IPS-18a (cell line): Measurements from ENCODE around the gene LRP2BP.

Source experiments
- H3K27ac ChIP-seq: one replicate; pipeline ENCODE4 v1.5.1; 2013; ENCODE audit warnings: low read length
- H3K27me3 ChIP-seq: one replicate; pipeline ENCODE4 v1.6.1; 2013; ENCODE audit warnings: mild to moderate bottlenecking, low read length; ENCODE audit not compliant: control insufficient read depth, insufficient read depth
- H3K36me3 ChIP-seq: one replicate; pipeline ENCODE4 v1.6.1; 2013; ENCODE audit warnings: low read depth, low read length; ENCODE audit not compliant: control insufficient read depth
- H3K4me1 ChIP-seq: one replicate; pipeline ENCODE4 v1.6.1; 2013; ENCODE audit warnings: low read depth, low read length; ENCODE audit not compliant: control insufficient read depth
- H3K4me3 ChIP-seq: one replicate; pipeline ENCODE4 v1.5.1; 2013; ENCODE audit warnings: low read length
- H3K9ac ChIP-seq: one replicate; pipeline ENCODE4 v1.6.1; 2013; ENCODE audit warnings: mild to moderate bottlenecking, low read length, moderate library complexity
- H3K9me3 ChIP-seq: one replicate; pipeline ENCODE4 v1.6.1; 2013; ENCODE audit warnings: low read depth, low read length; ENCODE audit not compliant: control insufficient read depth

LRP2BP gene

GRCh38 chr4:185416955-185417354 is 21.2 kb upstream of the LRP2BP start:
- H3K36me3 ChIP-seq, result peaks cover 13% of the 10 kb centered on the region
- H3K27ac ChIP-seq, result no peak overlapping the region
- H3K4me3 ChIP-seq, result no peak overlapping the region
- no peaks in the 10 kb centered on the region for H3K9me3 ChIP-seq
- no peak overlapping the region for H3K9ac ChIP-seq
- no peaks in the 10 kb centered on the region for H3K4me1 ChIP-seq
- no peaks in the 10 kb centered on the region for H3K27me3 ChIP-seq

GRCh38 chr4:185412412-185412811 is 16.7 kb upstream of the LRP2BP start:
- Histone ChIP-seq H3K9me3 (no peaks in the 10 kb centered on the region), H3K4me3 (no peak overlapping the region), H3K4me1 (no peaks in the 10 kb centered on the region), H3K36me3 (peaks cover 18% of the 10 kb centered on the region), H3K27ac (no peak overlapping the region), H3K27me3 (no peaks in the 10 kb centered on the region), H3K9ac (no peak overlapping the region)

- no peaks in the 10 kb centered on the region for H3K4me1 ChIP-seq
- H3K27me3 ChIP-seq, result no peaks in the 10 kb centered on the region
- H3K9ac ChIP-seq, result no peak overlapping the region
- H3K4me3 ChIP-seq, result no peak overlapping the region
- no peak overlapping the region for H3K27ac ChIP-seq
- H3K9me3 ChIP-seq, result no peaks in the 10 kb centered on the region
- peaks cover 18% of the 10 kb centered on the region for H3K36me3 ChIP-seq
Measured at GRCh38 chr4:185411849-185412248, 16.1 kb upstream of the LRP2BP start.

GRCh38 chr4:185408432-185408831 is 12.7 kb upstream of the LRP2BP start:
- Histone ChIP-seq H3K9ac (no peak overlapping the region), H3K36me3 (peaks cover 17% of the 10 kb centered on the region), H3K27me3 (no peaks in the 10 kb centered on the region), H3K9me3 (no peaks in the 10 kb centered on the region), H3K27ac (no peak overlapping the region), H3K4me3 (no peak overlapping the region), H3K4me1 (no peaks in the 10 kb centered on the region)

GRCh38 chr4:185405296-185405999 is 9.7 kb upstream of the LRP2BP start:
- Histone ChIP-seq H3K9me3 (no peaks in the 10 kb centered on the region), H3K27me3 (no peaks in the 10 kb centered on the region), H3K36me3 (peaks cover 28% of the 10 kb centered on the region), H3K4me1 (no peaks in the 10 kb centered on the region), H3K9ac (no peak overlapping the region), H3K27ac (no peak overlapping the region), H3K4me3 (no peak overlapping the region)

GRCh38 chr4:185404031-185404430 is 8.3 kb upstream of the LRP2BP start:
- Histone ChIP-seq H3K9ac (no peak overlapping the region), H3K4me3 (no peak overlapping the region), H3K9me3 (no peaks in the 10 kb centered on the region), H3K4me1 (no peaks in the 10 kb centered on the region), H3K27me3 (no peaks in the 10 kb centered on the region), H3K27ac (no peak overlapping the region), H3K36me3 (peaks cover 35% of the 10 kb centered on the region)

- H3K9ac ChIP-seq, result no peak overlapping the region
- H3K9me3 ChIP-seq, result no peaks in the 10 kb centered on the region
- peaks cover 20% of the 10 kb centered on the region for H3K36me3 ChIP-seq
- H3K27ac ChIP-seq, result no peak overlapping the region
- H3K4me1 ChIP-seq, result peaks cover 5% of the 10 kb centered on the region
- peaks cover 19% of the 10 kb centered on the region for H3K27me3 ChIP-seq
- no peak overlapping the region for H3K4me3 ChIP-seq
Measured at GRCh38 chr4:185399466-185399865, 3.7 kb upstream of the LRP2BP start.

- Histone ChIP-seq H3K9ac (no peak overlapping the region), H3K4me3 (no peak overlapping the region), H3K4me1 (peaks cover 5% of the 10 kb centered on the region), H3K27me3 (peaks cover 19% of the 10 kb centered on the region), H3K9me3 (no peaks in the 10 kb centered on the region), H3K36me3 (peaks cover 20% of the 10 kb centered on the region), H3K27ac (no peak overlapping the region)
Measured at GRCh38 chr4:185398618-185399017, 2.9 kb upstream of the LRP2BP start.

- Histone ChIP-seq H3K9ac (peak within 1 kb of the TSS; percentile 43), H3K4me1 (peaks cover 5% of the 10 kb centered on the region), H3K27me3 (peaks cover 19% of the 10 kb centered on the region), H3K36me3 (peaks cover 10% of the 10 kb centered on the region), H3K4me3 (peak within 1 kb of the TSS; percentile 71), H3K27ac (no peak within 1 kb of the TSS), H3K9me3 (no peaks in the 10 kb centered on the region)
Measured at GRCh38 chr4:185396724-185397385, 1.1 kb upstream of the LRP2BP start, which contains the start of gene ANKRD37. ANKRD37 (plus strand) TSS chr4:185396841; CDS start chr4:185396924, 83 bp downstream.

- Histone ChIP-seq H3K36me3 (peaks cover 7% of the 10 kb centered on the region), H3K4me3 (peak overlapping the region; percentile 71), H3K27me3 (peaks cover 19% of the 10 kb centered on the region), H3K4me1 (peaks cover 5% of the 10 kb centered on the region), H3K9me3 (no peaks in the 10 kb centered on the region), H3K27ac (no peak overlapping the region), H3K9ac (peak overlapping the region; percentile 43)
Measured at GRCh38 chr4:185395956-185396723, 416 bp upstream of the LRP2BP start.

GRCh38 chr4:185394568-185395237 is 1.0 kb downstream of the LRP2BP start:
- peaks cover 3% of the 10 kb centered on the region for H3K36me3 ChIP-seq
- H3K27ac ChIP-seq, result no peak overlapping the region
- H3K4me3 ChIP-seq, result no peak overlapping the region
- no peak overlapping the region for H3K9ac ChIP-seq
- H3K27me3 ChIP-seq, result peaks cover 19% of the 10 kb centered on the region
- H3K9me3 ChIP-seq, result no peaks in the 10 kb centered on the region
- H3K4me1 ChIP-seq, result peaks cover 5% of the 10 kb centered on the region
